Measurements from ENCODE around the gene GPR137.

- peak; percentile 81 for TF ChIP-seq CTCF (IDR thresholded peaks at IDR 0.05; ENCODE audit: low read depth, low read length)
- no peak for TF ChIP-seq POLR2A (IDR thresholded peaks at IDR 0.05; ENCODE audit: extremely low read depth, insufficient read length)
- peak; percentile 78 for TF ChIP-seq MAX (IDR thresholded peaks at IDR 0.05; ENCODE audit: low read depth, low read length)
Measured at GRCh38 chr11:64331569-64332371, 46.1 kb downstream of the GPR137 start.

Measured in NB4 (cell line).